Stimulated activated CD8-positive, alpha-beta memory T cell treated with anti-CD3 and anti-CD28 coated beads, Interleukin-2, amount 100 ng/mL, for 48 hours (primary cell): ENCODE results near the gene FASTKD2.

Experiments used
- DNase-seq, 2 donors: peaks; one replicate each; pipeline ENCODE4 v3.0.0-alpha.2; 2020; ENCODE audit warnings: low read depth in 2 of 2

The FASTKD2 gene

DNA sequence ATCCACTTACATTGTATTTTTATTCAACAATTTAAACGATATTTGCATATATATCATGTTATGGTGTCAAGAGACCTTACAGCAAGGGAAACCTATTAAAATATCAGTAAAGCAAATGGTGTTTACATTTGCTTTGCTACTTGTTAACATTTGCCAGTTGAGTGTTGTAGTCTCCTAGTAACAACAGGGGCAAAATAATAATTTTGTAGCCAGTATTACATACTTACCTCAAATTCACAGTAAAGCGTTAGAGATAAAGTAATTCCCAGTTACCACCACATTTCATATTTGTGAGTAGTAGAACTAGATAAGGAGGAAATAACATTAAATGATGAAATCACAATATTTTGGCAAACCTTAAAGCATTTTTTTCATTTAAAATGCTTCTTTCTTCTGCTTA is 71.3 kb downstream of the FASTKD2 start:
- no peak for DNase-seq

GRCh38 chr2:206837775-206838174 is 72.4 kb downstream of the FASTKD2 start:
- no peak for DNase-seq

- no peak for DNase-seq
Measured at GRCh38 chr2:206838690-206839089, 73.3 kb downstream of the FASTKD2 start.

DNA sequence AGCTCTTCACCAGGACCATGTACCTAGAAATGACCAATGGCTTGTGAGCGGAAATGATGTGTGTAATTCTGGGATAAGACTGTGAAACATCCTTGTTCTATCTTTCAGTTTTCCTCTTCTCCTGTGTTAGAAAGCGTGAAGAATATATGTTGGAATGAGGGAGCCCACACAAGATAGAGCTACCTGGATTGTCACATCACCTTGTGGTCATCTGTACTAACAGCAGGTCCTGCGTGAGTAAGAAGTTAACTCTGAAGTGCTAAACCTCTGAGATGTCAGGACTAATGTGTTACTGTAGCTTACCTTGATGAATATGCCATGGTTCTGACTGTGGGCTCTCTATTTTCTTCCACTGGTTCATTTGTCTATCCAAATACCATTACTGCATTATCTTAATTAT is 75.6 kb downstream of the FASTKD2 start:
- DNase-seq = no peak
